H1 (cell line): ENCODE results near the gene SHTN1. TPM values are rescaled to one million over a fixed set of nuclear protein-coding genes. Genes with fewer than 3 reads are reported as not detected.

ENCODE experiments used
- CTCF ChIA-PET: fragments of 300-600 bp; sonication (Branson Sonifier 250); formaldehyde crosslinking; loops from one replicate; lab custom pipeline; 2021; ENCODE audit not compliant: partially characterized antibody; lab: Charles Lee
- POLR2A ChIA-PET: fragments of 300-600 bp; sonication (Branson Sonifier 250); formaldehyde crosslinking; loops from one replicate; lab custom pipeline; 2021; ENCODE audit warnings: inconsistent platforms; ENCODE audit not compliant: partially characterized antibody; lab: Charles Lee
- DNase-seq, 2 experiments: peaks; one replicate each; pipeline versions ENCODE4 v3.0.0 to v3.0.0-alpha.2; 2010 to 2022; ENCODE audit warnings: low spot score in 2 of 2, low read depth in 1 of 2, mixed read lengths in 1 of 2
- FAIRE-seq: peaks from 2 replicates; lab custom pipeline; 2011; peaks lifted over from hg19 to GRCh38; lab: Jason Lieb, UNC
- H2AFZ ChIP-seq: 2 replicates; pipeline ENCODE4 v1.8.1; 2012; ENCODE audit warnings: low read length, inconsistent platforms
- H2AK5ac ChIP-seq: 2 replicates; pipeline ENCODE4 v1.6.1; 2013; ENCODE audit warnings: low read depth, low read length
- H2BK120ac ChIP-seq: replicated peaks from 2 replicates; pipeline ENCODE3; 2013; ENCODE audit warnings: low read depth, low read length, inconsistent platforms
- H2BK12ac ChIP-seq: 2 replicates; pipeline ENCODE4 v1.6.1; 2013; ENCODE audit warnings: low read depth, low read length
- H2BK15ac ChIP-seq: 2 replicates; pipeline ENCODE4 v1.6.1; 2013; ENCODE audit warnings: low read length
- H2BK20ac ChIP-seq: 2 replicates; pipeline ENCODE4 v1.6.1; 2013; ENCODE audit warnings: low read length
- H2BK5ac ChIP-seq: 2 replicates; pipeline ENCODE4 v1.6.1; 2013; ENCODE audit warnings: low read depth, low read length
- H3K14ac ChIP-seq: 2 replicates; pipeline ENCODE4 v1.6.1; 2013; ENCODE audit warnings: inconsistent platforms; ENCODE audit not compliant: insufficient read length
- H3K18ac ChIP-seq: 2 replicates; pipeline ENCODE4 v1.6.1; 2013; ENCODE audit warnings: low read length; ENCODE audit errors: extremely low read depth
- H3K23ac ChIP-seq: 2 replicates; pipeline ENCODE4 v1.6.1; 2013; ENCODE audit warnings: inconsistent platforms; ENCODE audit not compliant: insufficient read length
- H3K23me2 ChIP-seq: 2 replicates; pipeline ENCODE4 v1.6.1; 2013; ENCODE audit warnings: low read depth, low read length
- H3K27ac ChIP-seq: 2 replicates; pipeline ENCODE4 v1.6.1; 2011; ENCODE audit warnings: low read depth, low read length, inconsistent platforms
- H3K27me3 ChIP-seq, 4 experiments: replicated peaks in 1 of 4; 1 replicate in 1 of 4; 2 replicates in 3 of 4; pipeline versions ENCODE4 v1.6.1 to v1.8.1; 2011 to 2013; ENCODE audit warnings: low read length in 3 of 4, mild to moderate bottlenecking in 3 of 4, inconsistent platforms in 2 of 4, mixed read lengths in 2 of 4, moderate library complexity in 1 of 4; ENCODE audit not compliant: control insufficient read depth in 3 of 4, insufficient read depth in 3 of 4; ENCODE audit errors: extremely low read depth in 1 of 4
- H3K36me3 ChIP-seq, 4 experiments: 2 replicates each; pipeline versions ENCODE4 v1.6.1 to v1.8.1; 2011 to 2013; ENCODE audit warnings: mild to moderate bottlenecking in 4 of 4, low read length in 3 of 4, moderate library complexity in 2 of 4, control low read depth in 1 of 4, inconsistent platforms in 1 of 4; ENCODE audit not compliant: insufficient read depth in 4 of 4, control insufficient read depth in 2 of 4
- H3K4ac ChIP-seq: replicated peaks from 2 replicates; pipeline ENCODE3; 2013; ENCODE audit warnings: low read length, low read depth, mixed read lengths, inconsistent platforms; ENCODE audit not compliant: insufficient read length
- H3K4me1 ChIP-seq, 4 experiments: replicated peaks in 1 of 4; 1 replicate in 1 of 4; 2 replicates in 3 of 4; pipeline versions ENCODE4 v1.6.1 to v1.8.1; 2011 to 2013; ENCODE audit warnings: low read length in 3 of 4, inconsistent platforms in 2 of 4, mixed read lengths in 1 of 4; ENCODE audit not compliant: insufficient read depth in 4 of 4, control insufficient read depth in 3 of 4
- H3K4me2 ChIP-seq, 2 experiments: 2 replicates each; pipeline versions ENCODE4 v1.6.1 to v1.8.1; 2011 to 2013; ENCODE audit warnings: low read depth in 2 of 2, low read length in 2 of 2, control low read depth in 1 of 2, inconsistent platforms in 1 of 2, mild to moderate bottlenecking in 1 of 2; ENCODE audit not compliant: insufficient read depth in 1 of 2
- H3K4me3 ChIP-seq, 4 experiments: fragments of 200-600, 300-600 bp in 1 of 4; sonication (generic), shearing (Covaris generic), sonication (Bioruptor Twin) in 1 of 4; 2 replicates each; pipeline versions ENCODE4 v1.5.1 to v1.8.1; 2011 to 2016; ENCODE audit warnings: low read length in 4 of 4, low read depth in 3 of 4, control low read depth in 2 of 4, inconsistent platforms in 2 of 4, mild to moderate bottlenecking in 2 of 4, mixed read lengths in 1 of 4, moderate library complexity in 1 of 4; ENCODE audit not compliant: insufficient read depth in 2 of 4; ENCODE audit errors: extremely low read depth in 1 of 4
- H3K56ac ChIP-seq: replicated peaks from 2 replicates; pipeline ENCODE3; 2013; ENCODE audit warnings: low read depth, mild to moderate bottlenecking, mixed read lengths, low read length, inconsistent platforms; ENCODE audit not compliant: insufficient read length
- H3K79me1 ChIP-seq: 2 replicates; pipeline ENCODE4 v1.6.1; 2013; ENCODE audit warnings: low read depth, low read length, control low read depth
- H3K79me2 ChIP-seq, 2 experiments: 2 replicates each; pipeline versions ENCODE4 v1.6.1 to v1.8.1; 2012 to 2013; ENCODE audit warnings: low read length in 2 of 2, mild to moderate bottlenecking in 2 of 2, inconsistent platforms in 1 of 2; ENCODE audit not compliant: insufficient read depth in 2 of 2, control insufficient read depth in 1 of 2
- H3K9ac ChIP-seq, 4 experiments: replicated peaks in 1 of 4; 1 replicate in 1 of 4; 2 replicates in 3 of 4; pipeline versions ENCODE4 v1.6.1 to v1.8.1; 2011 to 2013; ENCODE audit warnings: low read depth in 3 of 4, low read length in 3 of 4, control low read depth in 2 of 4, mild to moderate bottlenecking in 2 of 4, moderate library complexity in 2 of 4, inconsistent platforms in 1 of 4; ENCODE audit errors: extremely low read depth in 1 of 4
- H3K9me3 ChIP-seq, 2 experiments: 2 replicates each; pipeline versions ENCODE4 v1.6.1 to v1.8.1; 2012 to 2013; ENCODE audit warnings: mild to moderate bottlenecking in 2 of 2, moderate library complexity in 2 of 2, control low read depth in 1 of 2, inconsistent platforms in 1 of 2, low read depth in 1 of 2, low read length in 1 of 2, mixed read lengths in 1 of 2; ENCODE audit not compliant: insufficient read depth in 2 of 2
- H4K20me1 ChIP-seq, 2 experiments: replicated peaks in 1 of 2; 2 replicates each; pipeline versions ENCODE3 to v1.8.1; 2011 to 2013; ENCODE audit warnings: inconsistent platforms in 2 of 2, low read length in 2 of 2, mild to moderate bottlenecking in 1 of 2; ENCODE audit not compliant: insufficient read depth in 2 of 2, control insufficient read depth in 1 of 2
- H4K5ac ChIP-seq: 2 replicates; pipeline ENCODE4 v1.6.1; 2013; ENCODE audit warnings: low read length, low read depth, mixed read lengths, inconsistent platforms; ENCODE audit not compliant: insufficient read length
- H4K8ac ChIP-seq: 2 replicates; pipeline ENCODE4 v1.8.0; 2013; ENCODE audit warnings: mild to moderate bottlenecking, moderate library complexity, low read length, inconsistent platforms; ENCODE audit not compliant: insufficient read depth; ENCODE audit errors: extremely low read depth
- H4K91ac ChIP-seq: replicated peaks from 2 replicates; pipeline ENCODE3; 2013; ENCODE audit warnings: low read length, mixed read lengths, inconsistent platforms; ENCODE audit not compliant: insufficient read length
- BACH1 ChIP-seq: IDR thresholded peaks from 2 replicates; pipeline ENCODE4 v1.6.1; 2012; ENCODE audit warnings: low read length, improper control_type of control experiment
- HDAC2 ChIP-seq, 2 experiments: fragments of 300-600 bp in 1 of 2; sonication (generic) in 1 of 2; IDR thresholded peaks; 2 replicates each; pipeline ENCODE4 v1.6.1; 2011 to 2012; ENCODE audit warnings: low read depth in 2 of 2, low read length in 2 of 2, mild to moderate bottlenecking in 2 of 2, moderate library complexity in 2 of 2, borderline replicate concordance in 1 of 2, inconsistent platforms in 1 of 2
- KDM4A ChIP-seq: IDR thresholded peaks from one replicate; pipeline ENCODE4 v1.7.1; 2012; ENCODE audit warnings: low read depth, mild to moderate bottlenecking, moderate library complexity, low read length, inconsistent platforms; ENCODE audit not compliant: severe bottlenecking
- TCF12 ChIP-seq: IDR thresholded peaks from 2 replicates; pipeline ENCODE4 v1.6.1; 2011; ENCODE audit warnings: low read depth, mild to moderate bottlenecking, low read length
- WGBS, 2 experiments: shearing (Covaris generic) in 1 of 2; methylation state at CpG; one replicate each; pipeline versions ENCODE4 v1.1.6 to v1.1.7; 2013 to 2015; ENCODE audit warnings: low lambda C conversion rate in 2 of 2, mixed read lengths in 2 of 2, inconsistent platforms in 1 of 2, low coverage in 1 of 2, missing lambda C conversion rate in 1 of 2; ENCODE audit not compliant: insufficient replicate concordance in 2 of 2, insufficient coverage in 1 of 2, insufficient read length in 1 of 2; ENCODE audit errors: extremely low coverage in 1 of 2, missing lambda C conversion rate in 1 of 2; 5-methylcytosine and 5-hydroxymethylcytosine counted together
- polyA plus RNA-seq, 7 experiments: library from polyadenylated mRNA; depleted of rRNA in 3 of 7; stranded (reverse) in 5 of 7; unstranded in 2 of 7; fragments of >200 nt in 5 of 7; fragments of 200-250 nt in 2 of 7; gene quantifications; 1 replicate in 5 of 7; 2 replicates in 1 of 7; 4 replicates in 1 of 7; pipeline versions ENCODE4 v1.2.1 to v1.2.3, GENCODE V29; 2011 to 2013; ENCODE audit warnings: missing spikeins in 2 of 7, mixed read lengths in 2 of 7
- total RNA-seq: library from RNA; stranded (reverse); fragmentation: NEBNext Ultra II Directional; extraction: Animal tissue kit (Norgen Biotek cat#: 25700); gene quantifications from 2 replicates; pipeline ENCODE4 v1.2.1, GENCODE V29; 2021

Gene SHTN1
- total and polyA plus RNA-seq, 2 of the 8 experiments (the other 6 are each of a cell fraction or from before 2014, with no cell fraction given): 3.3 to 12.7 TPM

- H3K9me3 ChIP-seq: no peaks in the 10 kb centered on the region
- no peak overlapping the region for H4K5ac ChIP-seq
- no peaks in the 10 kb centered on the region for H3K27me3 ChIP-seq
- ChIA-PET POLR2A (interaction anchor here (1.4 kb wide), 1 partner anchor 9 kb away, joined by 4 read pairs; no protein-coding TSS in a partner anchor), CTCF (interaction anchor here (0.7 kb wide), 1 partner anchor 31 kb away, joined by 4 read pairs; no protein-coding TSS in a partner anchor)
- peaks cover 0 to 6% (median 0%) of the 10 kb centered on the region in 4 experiments; a peak in 2 of 8 replicates for H3K36me3 ChIP-seq
- H2AFZ ChIP-seq: no peak overlapping the region
- DNase-seq: no peak
- no peak overlapping the region for H2BK12ac ChIP-seq
- H2BK5ac ChIP-seq: no peak overlapping the region
- H2BK20ac ChIP-seq: no peak overlapping the region
- H2BK15ac ChIP-seq: no peak overlapping the region
- no peak overlapping the region for H2AK5ac ChIP-seq
- TF ChIP-seq TCF12 (no peak), KDM4A (no peak), HDAC2 (IDR thresholded peaks at IDR 0.05; ENCODE audit: borderline replicate concordance in 1 of 2, low read depth in 2 of 2, low read length in 2 of 2) (no peak), BACH1 (no peak)
- no peak overlapping the region for H4K91ac ChIP-seq
- H3K4me3 ChIP-seq: no peak overlapping the region
- H3K79me1 ChIP-seq: no peaks in the 10 kb centered on the region
- H3K79me2 ChIP-seq: no peaks in the 10 kb centered on the region
- no peak for FAIRE-seq
- H3K4me2 ChIP-seq: no peak overlapping the region
- no peak overlapping the region for H3K27ac ChIP-seq
- H3K18ac ChIP-seq: no peak overlapping the region
- no peak overlapping the region for H3K23ac ChIP-seq
- H3K4me1 ChIP-seq: peaks cover 0 to 6% (median 4%) of the 10 kb centered on the region in 4 experiments; a peak in 3 of 7 replicates
- H3K23me2 ChIP-seq: no peaks in the 10 kb centered on the region
- H4K8ac ChIP-seq: no peak overlapping the region
- no peak overlapping the region for H2BK120ac ChIP-seq
- H3K4ac ChIP-seq: no peak overlapping the region
- no peak overlapping the region for H3K56ac ChIP-seq
- H3K14ac ChIP-seq: no peak overlapping the region
- H3K9ac ChIP-seq: no peak overlapping the region
- H4K20me1 ChIP-seq: peaks cover 0 to 1% of the 10 kb centered on the region in 2 experiments
- WGBS, 2 experiments: 78% methylated on average over 1 of the region's 1 CpG; no CpG with 5 or more reads in 1 of the 2 experiments
These were observed 52.3 kb downstream of the SHTN1 start for GRCh38 chr10:116952729-116953128.
